OCI-LY1 (cell line): Measurements from ENCODE around the gene JADE3.

Experiments
- H2AFZ ChIP-seq: fragments of 200-600 bp; sonication (generic), shearing (Covaris generic); 2 replicates; pipeline ENCODE4 v1.6.0; 2014; ENCODE audit warnings: antibody characterized with exemption, mild to moderate bottlenecking, low read length
- H3F3A ChIP-seq: fragments of 200-600 bp; sonication (generic), shearing (Covaris generic); 2 replicates; pipeline ENCODE4 v1.6.0; 2014; ENCODE audit warnings: mild to moderate bottlenecking, antibody characterized with exemption, low read length, moderate library complexity; ENCODE audit not compliant: insufficient read depth
- H3K27ac ChIP-seq: fragments of 200-600 bp; sonication (generic); 2 replicates; pipeline ENCODE4 v1.5.1; 2014; ENCODE audit warnings: low read length, mixed run types, mild to moderate bottlenecking, low read depth; ENCODE audit not compliant: poor library complexity, severe bottlenecking
- H3K27me3 ChIP-seq: fragments of 200-600 bp; sonication (generic); 2 replicates; pipeline ENCODE4 v1.6.0; 2014; ENCODE audit warnings: antibody characterized with exemption, mild to moderate bottlenecking, low read length, moderate library complexity; ENCODE audit not compliant: insufficient read depth
- H3K36me3 ChIP-seq: fragments of 200-600 bp; sonication (generic); 2 replicates; pipeline ENCODE4 v1.6.1; 2014; ENCODE audit warnings: mild to moderate bottlenecking, antibody characterized with exemption, low read length, moderate library complexity, mixed read lengths; ENCODE audit not compliant: insufficient read depth
- H3K4me1 ChIP-seq: fragments of 200-600 bp; sonication (generic); 2 replicates; pipeline ENCODE4 v1.5.1; 2014; ENCODE audit warnings: mild to moderate bottlenecking, low read length, moderate library complexity; ENCODE audit not compliant: insufficient read depth, severe bottlenecking
- H3K4me2 ChIP-seq: fragments of 200-600 bp; sonication (generic), shearing (Covaris generic); 2 replicates; pipeline ENCODE4 v1.6.1; 2014; ENCODE audit warnings: low read length
- H3K4me3 ChIP-seq: fragments of 200-600 bp; sonication (generic); 2 replicates; pipeline ENCODE4 v1.5.1; 2014; ENCODE audit warnings: low read length, low read depth, mild to moderate bottlenecking, mixed read lengths; ENCODE audit not compliant: poor library complexity, severe bottlenecking
- H3K79me2 ChIP-seq: fragments of 200-600 bp; shearing (Covaris generic); 2 replicates; pipeline ENCODE4 v1.6.1; 2016; ENCODE audit warnings: mixed run types, low read length, mixed read lengths; ENCODE audit not compliant: insufficient read depth
- H3K9ac ChIP-seq: fragments of 200-600 bp; sonication (generic), shearing (Covaris generic); 2 replicates; pipeline ENCODE4 v1.6.1; 2014; ENCODE audit warnings: mild to moderate bottlenecking, low read length, mixed read lengths
- H3K9me2 ChIP-seq: fragments of 200-600 bp; sonication (generic), shearing (Covaris generic); 2 replicates; pipeline ENCODE4 v1.6.1; 2014; ENCODE audit warnings: low read depth, mild to moderate bottlenecking, low read length, mixed read lengths
- H3K9me3 ChIP-seq: fragments of 200-600 bp; shearing (Covaris generic); 2 replicates; pipeline ENCODE4 v1.6.1; 2014; ENCODE audit warnings: low read length, mixed read lengths
- H4K20me1 ChIP-seq: fragments of 200-600 bp; sonication (generic), shearing (Covaris generic); 2 replicates; pipeline ENCODE4 v1.6.0; 2016; ENCODE audit warnings: mild to moderate bottlenecking, low read length; ENCODE audit not compliant: insufficient read depth
- EZH2 ChIP-seq: fragments of 200-600 bp; sonication (generic), shearing (Covaris generic); IDR thresholded peaks from 2 replicates; pipeline ENCODE4 v1.8.0; 2017; ENCODE audit warnings: borderline replicate concordance, mixed run types, mild to moderate bottlenecking, antibody characterized with exemption, low read length, moderate library complexity, mixed read lengths
- TF ChIP-seq, protein P1 (sequence below): fragments of 200-600 bp; sonication (generic), shearing (Covaris generic); IDR thresholded peaks from 2 replicates; pipeline ENCODE4 v1.5.1; 2017; ENCODE audit warnings: mild to moderate bottlenecking, antibody characterized with exemption, low read length, moderate library complexity, mixed read lengths

JADE3 gene

GRCh38 chrX:47060708-47061107 lies 148.5 kb downstream of the JADE3 start:
- Histone ChIP-seq H2AFZ (no peak overlapping the region), H3K27me3 (no peaks in the 10 kb centered on the region), H3K27ac (no peak overlapping the region), H3K9me3 (no peaks in the 10 kb centered on the region), H3K9me2 (no peaks in the 10 kb centered on the region), H3K36me3 (no peaks in the 10 kb centered on the region), H3K79me2 (no peaks in the 10 kb centered on the region), H3K4me3 (no peak overlapping the region), H3K4me2 (no peak overlapping the region), H3F3A (no peaks in the 10 kb centered on the region), H3K9ac (no peak overlapping the region), H3K4me1 (no peaks in the 10 kb centered on the region), H4K20me1 (no peaks in the 10 kb centered on the region)
- TF ChIP-seq EZH2 = no peak
- TF ChIP-seq, protein P1, sequence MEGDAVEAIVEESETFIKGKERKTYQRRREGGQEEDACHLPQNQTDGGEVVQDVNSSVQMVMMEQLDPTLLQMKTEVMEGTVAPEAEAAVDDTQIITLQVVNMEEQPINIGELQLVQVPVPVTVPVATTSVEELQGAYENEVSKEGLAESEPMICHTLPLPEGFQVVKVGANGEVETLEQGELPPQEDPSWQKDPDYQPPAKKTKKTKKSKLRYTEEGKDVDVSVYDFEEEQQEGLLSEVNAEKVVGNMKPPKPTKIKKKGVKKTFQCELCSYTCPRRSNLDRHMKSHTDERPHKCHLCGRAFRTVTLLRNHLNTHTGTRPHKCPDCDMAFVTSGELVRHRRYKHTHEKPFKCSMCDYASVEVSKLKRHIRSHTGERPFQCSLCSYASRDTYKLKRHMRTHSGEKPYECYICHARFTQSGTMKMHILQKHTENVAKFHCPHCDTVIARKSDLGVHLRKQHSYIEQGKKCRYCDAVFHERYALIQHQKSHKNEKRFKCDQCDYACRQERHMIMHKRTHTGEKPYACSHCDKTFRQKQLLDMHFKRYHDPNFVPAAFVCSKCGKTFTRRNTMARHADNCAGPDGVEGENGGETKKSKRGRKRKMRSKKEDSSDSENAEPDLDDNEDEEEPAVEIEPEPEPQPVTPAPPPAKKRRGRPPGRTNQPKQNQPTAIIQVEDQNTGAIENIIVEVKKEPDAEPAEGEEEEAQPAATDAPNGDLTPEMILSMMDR = no peak

DNA sequence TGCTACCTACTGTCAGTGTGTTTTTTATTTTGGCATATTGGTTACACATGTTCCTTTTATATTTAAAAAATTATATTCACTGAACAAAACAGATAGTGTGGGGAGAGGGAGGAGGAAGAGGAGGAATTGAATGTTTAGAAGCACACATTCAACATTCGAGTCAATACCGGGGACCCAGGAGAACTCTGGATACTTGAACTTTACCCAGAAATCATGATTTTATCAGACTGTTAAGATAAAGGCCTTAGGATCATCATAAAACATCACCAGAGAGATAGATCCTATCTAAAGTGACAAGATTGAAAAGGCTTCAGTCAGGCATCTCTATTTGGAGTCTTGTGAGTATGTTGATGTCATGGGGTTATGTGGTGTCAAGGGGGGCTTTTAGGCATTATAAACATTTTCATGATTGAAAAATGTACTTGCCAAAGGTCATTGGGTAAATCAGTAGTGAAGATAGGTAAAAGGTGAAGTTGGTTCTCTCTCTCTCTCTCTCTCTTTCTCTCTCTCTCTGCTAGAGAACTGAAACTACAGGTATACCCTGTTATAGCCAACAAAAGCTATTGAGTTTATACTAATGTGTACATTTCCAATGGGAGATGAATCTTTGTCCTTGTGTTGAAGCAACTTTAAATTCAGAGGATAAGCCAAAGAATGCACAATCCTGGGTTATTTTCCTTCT lies 149.2 kb downstream of the JADE3 start:
- Histone ChIP-seq H3K79me2 (no peaks in the 10 kb centered on the region), H3K4me1 (no peaks in the 10 kb centered on the region), H3K4me2 (no peak overlapping the region), H3K4me3 (no peak overlapping the region), H3K9me3 (no peaks in the 10 kb centered on the region), H3K36me3 (no peaks in the 10 kb centered on the region), H3K27ac (no peak overlapping the region), H4K20me1 (no peaks in the 10 kb centered on the region), H3K9ac (no peak overlapping the region), H3F3A (no peaks in the 10 kb centered on the region), H2AFZ (no peak overlapping the region), H3K9me2 (no peaks in the 10 kb centered on the region), H3K27me3 (no peaks in the 10 kb centered on the region)
- no peak for TF ChIP-seq EZH2
- TF ChIP-seq, protein P1 = no peak

DNA sequence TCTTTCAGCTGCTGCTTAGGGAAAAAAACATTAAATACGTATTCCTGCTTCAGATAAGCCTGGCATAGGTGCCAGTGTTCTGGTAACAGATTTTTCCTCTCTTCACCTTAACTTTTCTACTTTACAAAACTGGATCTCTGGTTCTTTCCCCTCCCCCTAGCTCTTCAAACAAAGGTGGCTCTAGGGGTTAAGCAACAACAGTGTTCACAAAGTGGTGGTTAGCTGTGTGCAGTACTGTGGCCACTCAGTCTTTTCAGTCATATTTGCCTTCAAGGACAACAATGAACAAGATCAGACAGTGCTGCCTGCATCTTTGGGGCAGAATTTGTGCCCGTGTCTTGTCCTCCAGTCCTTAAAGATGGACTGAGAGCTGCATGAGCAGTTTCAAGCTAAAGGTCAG lies 151.0 kb downstream of the JADE3 start:
- Histone ChIP-seq H3K4me2 (no peak overlapping the region), H2AFZ (no peak overlapping the region)

GRCh38 chrX:47068214-47068613 lies 156.0 kb downstream of the JADE3 start:
- Histone ChIP-seq H3K9me2 (no peaks in the 10 kb centered on the region), H3K27me3 (no peaks in the 10 kb centered on the region), H3K9ac (no peak overlapping the region), H3K4me3 (no peak overlapping the region), H4K20me1 (no peaks in the 10 kb centered on the region), H3K9me3 (no peaks in the 10 kb centered on the region), H3K36me3 (no peaks in the 10 kb centered on the region), H2AFZ (no peak overlapping the region), H3K4me2 (no peak overlapping the region), H3K79me2 (no peaks in the 10 kb centered on the region), H3K27ac (no peak overlapping the region), H3F3A (no peaks in the 10 kb centered on the region), H3K4me1 (no peaks in the 10 kb centered on the region)
- TF ChIP-seq, protein P1 = no peak
- TF ChIP-seq EZH2 = no peak

More for the DNA sequence above, 151.0 kb downstream of the JADE3 start:
- Histone ChIP-seq H3K79me2 (no peaks in the 10 kb centered on the region), H3K4me3 (no peak overlapping the region), H4K20me1 (no peaks in the 10 kb centered on the region), H3K9me3 (no peaks in the 10 kb centered on the region), H3K9ac (no peak overlapping the region), H3K27ac (no peak overlapping the region), H3K9me2 (no peaks in the 10 kb centered on the region), H3K27me3 (no peaks in the 10 kb centered on the region), H3F3A (no peaks in the 10 kb centered on the region), H3K4me1 (no peaks in the 10 kb centered on the region), H3K36me3 (no peaks in the 10 kb centered on the region)
- no peak for TF ChIP-seq EZH2
